HG03064 (cell line): ENCODE data around the gene SPEM3.

Source experiments
- ATAC-seq: cut with Tn5 transposase; IDR thresholded peaks from one replicate; pipeline ENCODE4 v1.9.1; 2021; ENCODE audit warnings: low read depth; ENCODE audit not compliant: unreplicated experiment

The SPEM3 gene

DNA sequence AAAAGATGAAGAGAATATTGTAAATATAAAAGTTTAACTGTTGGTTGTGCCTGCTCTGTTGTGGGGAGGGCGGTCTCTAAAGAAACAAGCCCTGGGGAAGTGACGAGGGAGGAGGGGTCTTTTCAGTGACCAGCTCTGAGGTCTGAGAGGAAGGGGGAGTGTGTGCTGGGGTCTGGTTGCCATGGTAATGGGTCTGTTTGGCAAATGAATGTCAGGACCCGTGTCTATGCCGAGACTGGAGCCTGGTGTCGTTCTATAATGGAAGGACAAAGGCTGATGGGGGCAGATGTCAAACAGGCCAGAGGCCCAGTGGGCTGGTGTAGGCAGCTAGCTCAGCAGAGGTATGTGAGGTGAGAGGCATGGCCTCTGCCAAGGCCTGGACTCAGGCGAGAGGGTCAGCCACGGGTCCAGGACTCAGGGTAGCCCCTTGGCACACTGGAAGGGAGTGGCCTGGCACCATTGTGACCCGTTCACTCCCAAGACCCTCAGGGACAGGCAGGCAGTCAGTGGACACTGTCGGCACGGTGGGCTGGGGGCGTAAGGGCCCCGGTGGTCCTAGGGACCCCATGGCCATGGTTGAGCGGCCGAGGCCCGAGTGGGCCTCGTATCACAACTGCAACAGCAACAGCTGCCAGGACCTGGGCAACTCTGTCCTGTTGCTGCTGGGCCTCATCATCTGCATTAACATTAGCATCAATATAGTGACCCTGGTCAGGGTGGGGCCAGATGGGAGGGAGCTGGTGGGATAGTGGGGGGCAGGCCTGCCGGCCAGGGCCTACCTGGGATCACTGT, 8.6 kb upstream of the SPEM3 start, which contains the start of gene SPEM1:
Gene SPEM1 (plus strand): TSS at position 506 of the 792 bp plus-strand sequence. CDS start 61 bp downstream, at position 567.
- ATAC-seq: no peak

DNA sequence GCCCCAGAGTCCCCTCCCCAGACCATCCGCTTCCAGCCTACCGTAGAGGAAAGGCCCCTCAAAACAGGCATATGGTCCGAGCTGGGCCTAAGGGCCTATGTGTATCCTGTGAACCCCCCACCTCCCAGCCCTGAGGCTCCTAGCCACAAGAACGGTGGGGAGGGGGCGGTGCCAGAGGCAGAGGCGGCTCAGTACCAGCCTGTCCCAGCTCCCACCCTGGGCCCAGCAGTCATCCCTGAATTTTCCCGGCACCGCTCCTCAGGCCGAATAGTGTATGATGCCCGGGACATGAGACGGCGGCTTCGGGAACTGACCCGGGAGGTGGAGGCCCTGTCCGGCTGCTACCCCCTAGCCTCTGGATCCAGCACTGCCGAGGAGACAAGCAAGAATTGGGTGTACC, 7.5 kb upstream of the SPEM3 start:
- no peak for ATAC-seq

DNA sequence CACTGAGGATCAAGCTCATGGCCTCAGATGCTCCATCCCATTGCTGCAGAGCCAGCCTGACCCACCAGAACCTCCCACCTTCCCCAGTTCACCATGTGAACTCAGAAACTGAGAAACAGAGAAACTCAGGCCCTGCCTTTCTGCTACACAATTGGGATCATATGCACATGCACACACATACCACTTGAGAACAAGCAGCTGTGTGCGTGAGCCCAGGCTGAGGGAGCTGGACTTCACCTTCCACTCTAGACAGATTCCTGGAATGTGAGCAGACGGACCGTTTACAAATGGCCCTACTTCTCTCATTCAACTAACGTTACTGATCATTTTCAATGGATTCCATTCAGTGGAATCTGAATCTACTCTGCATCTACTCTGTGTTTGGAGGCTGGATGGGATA, 5.0 kb upstream of the SPEM3 start:
- no peak for ATAC-seq

DNA sequence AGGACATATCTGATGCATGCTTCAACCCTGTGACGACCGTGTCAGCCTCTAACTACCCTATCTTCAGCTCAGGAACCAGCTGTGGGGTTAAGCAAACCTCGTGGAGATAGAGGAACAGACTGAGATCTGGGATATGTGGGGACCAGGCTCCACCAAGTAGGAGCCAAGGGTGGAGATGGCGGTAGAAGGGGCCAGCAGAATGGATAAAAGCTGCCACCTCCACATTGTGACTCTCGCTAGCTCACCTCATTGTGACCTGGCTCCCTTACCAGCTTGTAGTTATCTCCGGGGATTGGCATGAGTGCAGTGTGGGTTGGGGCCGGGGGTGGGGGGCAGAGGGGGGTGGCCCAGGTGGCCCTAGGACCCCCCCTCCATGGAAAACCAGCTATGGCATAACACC, 3.3 kb upstream of the SPEM3 start, which contains the start of gene SPEM2:
Gene SPEM2 (plus strand): TSS at position 301 of the 400 bp plus-strand sequence. CDS start 73 bp downstream, at position 374.
- no peak for ATAC-seq

DNA sequence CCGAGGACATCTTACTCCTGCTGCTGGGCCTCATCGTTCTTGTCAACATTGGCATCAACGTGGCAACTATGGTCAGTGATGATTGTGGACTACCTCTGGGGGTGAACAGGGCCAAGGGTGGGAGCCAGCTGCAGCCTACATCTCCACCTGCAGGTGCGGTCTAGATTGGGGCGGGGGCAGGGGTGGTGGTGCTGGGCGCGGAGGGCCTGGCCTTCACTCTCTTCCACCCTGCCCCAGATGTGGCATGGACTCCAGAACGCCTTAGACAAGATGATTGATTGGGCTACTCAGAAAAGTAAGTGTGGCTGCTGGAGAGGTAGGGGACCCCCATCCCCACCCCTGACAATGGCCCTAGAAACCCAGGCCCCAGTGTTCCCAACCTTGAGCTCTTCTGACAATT, 2.9 kb upstream of the SPEM3 start:
- ATAC-seq: no peak

DNA sequence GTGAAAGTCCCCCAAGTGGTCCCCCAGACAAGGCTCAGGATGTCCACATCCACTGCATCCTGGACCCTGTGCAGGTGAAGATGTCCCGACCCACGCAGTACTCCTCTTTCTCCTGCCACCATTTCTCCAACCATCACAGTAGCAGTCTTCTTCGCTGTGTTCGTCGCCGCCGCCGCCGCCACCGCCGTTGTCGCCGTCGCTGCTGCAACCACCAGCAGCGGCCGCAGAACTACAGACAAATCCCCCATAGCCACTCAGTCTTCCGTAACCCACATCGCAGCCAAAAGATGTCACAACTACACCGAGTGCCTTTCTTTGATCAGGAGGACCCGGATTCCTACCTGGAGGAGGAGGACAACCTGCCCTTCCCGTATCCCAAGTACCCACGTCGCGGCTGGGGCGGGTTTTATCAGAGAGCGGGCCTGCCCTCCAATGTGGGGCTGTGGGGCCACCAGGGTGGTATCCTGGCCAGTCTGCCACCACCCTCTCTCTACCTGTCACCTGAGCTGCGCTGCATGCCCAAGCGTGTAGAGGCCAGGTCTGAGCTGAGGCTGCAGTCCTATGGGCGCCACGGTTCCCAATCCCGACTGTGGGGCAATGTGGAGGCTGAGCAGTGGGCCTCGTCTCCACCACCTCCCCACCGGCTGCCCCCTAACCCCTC, 2.3 kb upstream of the SPEM3 start:
- no peak for ATAC-seq

DNA sequence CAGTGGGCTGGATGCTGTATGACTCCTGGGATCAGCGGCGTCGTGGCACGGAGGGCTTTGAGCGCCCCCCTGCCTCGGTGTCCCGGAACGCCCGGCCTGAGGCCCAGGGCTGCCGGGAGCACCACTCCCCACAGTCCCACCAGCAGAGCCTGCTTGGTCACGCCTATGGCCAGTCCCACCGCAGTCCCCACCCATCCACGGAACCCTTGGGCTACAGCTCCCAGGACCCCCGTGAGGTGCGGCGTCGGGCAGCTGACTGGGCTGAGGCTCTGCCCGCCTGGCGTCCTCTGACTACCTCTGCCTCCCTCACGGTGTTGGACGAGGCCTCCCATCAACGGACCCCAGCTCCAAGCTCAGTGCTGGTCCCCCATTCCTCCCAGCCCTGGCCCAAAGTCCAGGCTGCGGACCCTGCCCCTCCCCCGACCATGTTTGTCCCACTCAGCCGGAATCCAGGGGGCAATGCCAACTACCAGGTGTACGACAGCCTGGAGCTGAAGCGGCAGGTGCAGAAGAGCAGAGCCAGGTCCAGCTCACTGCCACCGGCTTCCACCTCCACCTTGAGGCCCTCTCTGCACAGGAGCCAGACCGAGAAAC, 1.7 kb upstream of the SPEM3 start:
- no peak for ATAC-seq

DNA sequence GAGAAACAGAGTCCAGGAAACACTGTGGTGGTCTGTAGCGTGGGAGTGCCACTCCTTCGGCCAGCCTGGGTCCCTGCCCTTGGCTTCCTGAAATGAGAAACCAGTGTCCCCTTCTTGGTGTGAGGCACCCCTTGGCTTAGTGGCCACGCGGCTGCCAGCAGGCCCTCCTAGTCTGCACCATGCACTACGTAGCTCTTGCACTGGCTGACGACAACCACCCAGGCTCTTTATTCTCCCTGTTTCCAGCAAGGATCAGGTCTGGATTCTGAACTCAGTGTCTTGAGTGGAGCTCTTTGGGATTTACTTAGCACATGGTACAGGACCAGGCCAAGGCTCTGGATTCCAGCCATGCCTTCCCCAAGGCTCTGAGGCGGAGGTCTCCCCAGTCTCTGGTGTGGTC, 1.1 kb upstream of the SPEM3 start:
- ATAC-seq: no peak

DNA sequence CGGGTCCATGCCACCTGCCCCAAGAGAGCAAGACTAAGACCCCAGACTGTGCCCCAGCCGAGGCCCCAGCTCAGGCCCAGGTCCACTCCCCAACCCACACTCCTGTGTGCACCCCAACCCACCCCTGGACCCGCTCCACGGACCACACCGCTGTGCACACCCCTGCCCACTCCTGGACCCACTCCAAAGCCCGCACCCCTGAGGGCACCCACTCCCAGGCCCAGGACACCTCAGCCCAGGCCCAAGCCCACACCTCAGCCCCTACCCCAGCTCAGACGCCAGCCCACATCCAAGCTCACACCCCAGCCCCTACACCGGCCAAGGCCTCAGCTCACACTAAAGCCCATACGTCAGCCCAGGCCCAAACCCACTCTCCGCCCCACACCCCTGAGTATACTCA, 1.1 kb downstream of the SPEM3 start:
- ATAC-seq: no peak

DNA sequence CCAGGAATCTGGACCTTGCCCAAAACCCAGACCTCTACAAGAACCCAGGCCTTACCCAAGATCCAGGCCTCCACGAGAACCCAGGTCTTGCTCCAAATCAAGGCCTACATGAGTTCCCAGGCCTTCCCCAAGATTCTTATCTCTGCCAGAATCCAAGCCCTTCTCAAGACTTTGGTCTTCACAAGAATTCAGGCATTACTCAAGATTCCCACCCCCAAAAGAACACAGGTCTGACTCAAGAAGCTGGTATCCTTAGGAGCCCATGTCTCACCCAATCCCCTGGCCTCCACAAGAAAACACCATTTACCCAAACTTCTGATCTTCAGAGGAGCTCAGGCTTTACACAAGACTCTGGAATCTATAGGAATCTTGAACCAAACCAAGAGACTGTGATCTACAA, 2.6 kb downstream of the SPEM3 start:
- no peak for ATAC-seq

DNA sequence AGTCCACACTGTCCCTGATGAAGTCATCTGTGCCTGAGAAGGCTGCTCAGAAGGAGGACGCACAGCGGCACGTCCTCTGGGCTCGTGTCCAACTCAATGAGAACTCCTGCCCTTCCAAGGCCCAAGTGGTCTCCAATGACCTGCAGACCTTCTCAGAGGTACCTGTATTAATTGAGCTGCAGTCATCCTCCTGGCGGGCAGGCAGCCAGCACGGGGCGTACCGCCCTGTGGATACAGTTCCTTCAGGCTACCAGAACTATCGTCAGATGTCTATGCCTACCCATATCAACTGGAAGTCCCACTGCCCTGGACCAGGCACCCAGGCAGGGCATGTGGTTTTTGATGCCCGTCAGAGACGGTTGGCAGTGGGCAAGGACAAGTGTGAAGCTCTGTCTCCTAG, 3.6 kb downstream of the SPEM3 start:
- no peak for ATAC-seq

DNA sequence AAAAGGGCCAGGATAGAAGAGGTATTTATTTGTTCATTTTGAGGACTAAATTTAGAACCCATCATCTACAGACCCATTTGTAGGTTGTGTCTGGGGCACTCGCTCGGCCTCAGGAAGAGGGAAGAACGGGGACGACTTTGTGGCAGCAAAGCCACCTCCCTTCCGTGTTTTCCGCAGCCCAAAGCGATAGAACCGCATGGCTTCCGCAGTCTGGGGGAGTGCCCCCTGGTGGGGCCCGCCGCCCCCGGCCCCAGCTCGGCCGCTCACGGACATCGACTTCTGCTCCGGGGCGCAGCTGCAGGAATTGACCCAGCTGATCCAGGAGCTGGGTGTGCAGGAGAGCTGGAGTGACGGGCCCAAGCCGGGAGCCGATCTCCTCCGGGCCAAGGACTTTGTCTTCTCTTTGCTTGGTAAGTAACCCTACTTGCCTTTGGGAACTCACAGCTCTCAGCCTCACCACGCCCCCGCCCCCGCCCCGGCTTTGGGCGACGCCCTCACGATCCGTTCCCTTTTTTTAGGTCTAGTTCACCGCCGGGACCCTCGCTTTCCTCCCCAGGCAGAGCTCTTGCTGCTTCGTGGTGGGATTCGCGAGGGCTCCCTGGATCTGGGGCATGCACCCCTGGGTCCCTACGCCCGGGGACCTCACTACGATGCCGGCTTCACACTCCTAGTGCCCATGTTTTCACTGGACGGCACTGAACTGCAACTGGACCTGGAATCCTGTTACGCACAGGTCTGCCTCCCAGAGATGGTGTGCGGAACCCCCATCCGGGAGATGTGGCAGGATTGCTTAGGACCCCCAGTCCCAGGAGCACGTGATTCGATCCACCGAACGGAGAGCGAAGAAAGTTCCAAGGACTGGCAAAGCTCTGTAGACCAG, 7.3 kb downstream of the SPEM3 start:
- peak; percentile 9 for ATAC-seq

DNA sequence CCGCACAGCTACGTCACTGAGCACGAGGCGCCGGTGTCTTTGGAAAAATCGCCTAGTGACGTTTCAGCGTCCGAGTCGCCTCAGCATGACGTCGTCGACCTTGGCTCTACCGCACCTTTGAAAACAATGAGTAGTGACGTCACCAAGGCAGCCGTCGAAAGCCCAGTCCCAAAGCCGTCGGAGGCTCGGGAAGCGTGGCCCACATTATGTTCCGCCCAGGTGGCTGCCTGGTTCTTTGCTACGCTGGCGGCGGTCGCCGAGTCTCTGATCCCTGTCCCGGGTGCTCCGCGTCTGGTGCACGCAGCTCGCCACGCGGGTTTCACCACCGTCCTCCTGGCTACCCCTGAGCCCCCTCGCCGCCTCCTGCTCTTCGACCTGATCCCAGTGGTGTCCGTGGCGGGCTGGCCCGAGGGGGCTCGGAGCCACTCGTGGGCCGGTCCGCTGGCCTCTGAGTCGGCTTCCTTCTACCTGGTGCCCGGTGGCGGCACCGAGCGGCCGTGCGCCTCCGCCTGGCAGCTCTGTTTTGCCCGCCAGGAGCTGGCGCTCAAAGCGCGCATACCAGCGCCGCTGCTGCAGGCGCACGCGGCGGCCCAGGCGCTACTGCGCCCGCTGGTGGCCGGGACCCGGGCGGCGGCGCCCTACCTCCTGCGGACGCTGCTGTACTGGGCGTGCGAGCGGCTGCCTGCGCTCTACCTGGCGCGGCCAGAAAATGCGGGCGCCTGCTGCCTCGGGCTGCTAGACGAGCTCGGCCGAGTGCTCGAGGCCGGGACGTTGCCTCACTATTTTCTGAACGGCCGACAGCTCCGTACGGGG, 8.1 kb downstream of the SPEM3 start:
- no peak for ATAC-seq

DNA sequence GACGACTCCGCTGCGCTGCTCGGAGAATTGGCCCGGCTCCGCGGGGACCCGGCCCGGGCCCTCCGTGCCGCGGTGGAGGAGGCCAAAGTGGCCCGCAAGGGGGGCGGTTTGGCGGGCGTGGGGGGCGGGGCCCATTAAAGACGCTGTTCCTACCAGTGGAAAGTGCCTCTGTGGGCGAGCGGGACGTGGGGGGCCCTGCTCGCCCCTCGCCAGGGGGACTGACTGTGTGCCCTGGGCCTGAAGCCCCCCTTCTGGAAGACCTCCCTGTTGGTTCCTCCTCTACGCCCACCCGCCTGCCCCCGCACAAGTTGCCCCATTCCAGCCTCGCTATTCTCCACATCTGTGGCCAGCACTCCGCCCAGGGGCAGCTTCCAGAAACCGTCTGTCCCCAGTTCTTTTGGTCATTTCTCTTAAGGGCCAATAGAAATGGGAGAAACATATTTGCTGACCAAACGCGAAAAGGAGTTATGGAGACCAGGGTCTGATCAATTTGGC, 8.8 kb downstream of the SPEM3 start:
- no peak for ATAC-seq

DNA sequence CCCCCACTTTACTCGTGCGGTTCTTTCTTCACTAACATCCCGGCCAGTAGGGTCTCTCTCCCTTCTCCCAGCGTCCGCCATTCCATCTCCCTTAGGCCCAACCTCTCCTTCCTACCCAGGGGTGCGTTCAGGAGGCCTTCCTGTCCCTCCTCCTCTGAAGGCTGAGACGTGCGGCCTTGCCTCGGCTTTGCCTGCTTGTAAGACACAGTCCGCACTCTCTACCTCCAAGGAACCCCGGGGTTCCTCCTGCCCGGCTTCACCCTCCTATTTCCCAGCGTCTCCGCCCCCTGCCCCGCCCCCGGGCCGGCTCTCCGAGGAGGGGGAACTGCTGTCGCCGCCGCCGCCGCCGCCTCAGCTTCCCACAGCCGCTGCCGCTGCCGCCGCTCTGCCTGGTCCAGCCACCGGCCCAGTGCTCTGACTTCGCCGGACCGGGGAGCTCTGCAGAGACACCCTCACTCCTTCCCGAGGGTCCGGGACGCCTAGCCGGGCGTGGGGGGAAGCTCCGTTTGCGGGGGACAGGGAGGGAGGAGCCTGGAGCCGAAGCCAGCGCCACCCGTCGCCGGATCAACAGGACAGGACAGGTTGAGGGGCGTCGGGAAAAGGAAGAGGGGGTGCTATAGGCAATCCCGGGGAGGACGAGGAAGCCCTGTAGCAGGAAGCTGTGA, 9.4 kb downstream of the SPEM3 start:
- ATAC-seq: no peak

DNA sequence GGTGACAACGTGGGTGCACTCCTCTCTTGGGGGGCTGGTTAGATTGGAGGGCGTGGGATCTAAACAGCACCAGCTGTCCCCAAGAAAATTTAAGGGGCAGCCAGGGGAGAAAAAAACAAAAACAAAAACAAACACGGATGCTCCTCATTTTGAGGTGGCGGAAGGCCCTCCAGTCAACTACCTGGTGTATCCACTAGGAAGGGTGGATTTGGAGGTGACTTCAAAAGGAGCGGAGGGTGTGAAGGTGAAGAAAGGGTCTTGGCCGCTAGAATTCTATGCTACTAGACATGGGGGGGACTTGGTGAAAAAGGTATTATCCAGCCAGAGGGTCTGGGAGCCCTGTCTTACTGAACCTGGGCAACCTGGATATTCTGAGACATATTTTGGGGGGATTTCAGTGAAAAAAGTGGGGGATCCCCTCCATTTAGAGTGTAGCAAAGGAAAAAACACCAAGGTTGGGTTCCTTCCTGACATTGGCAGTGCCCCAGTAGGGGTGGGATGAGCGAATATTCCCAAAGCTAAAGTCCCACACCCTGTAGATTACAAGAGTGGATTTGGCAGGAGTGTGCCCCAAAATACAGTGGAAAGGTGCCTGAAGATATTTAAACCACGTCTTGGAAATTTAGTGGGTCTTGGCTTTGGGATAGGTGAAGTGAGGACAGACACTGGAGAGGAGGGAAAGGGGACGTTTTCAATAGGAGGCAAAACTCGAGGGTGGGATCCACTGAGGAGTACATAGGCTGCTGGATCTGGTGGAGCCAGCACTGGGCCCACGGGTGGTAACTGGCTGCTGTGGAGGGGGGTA, 10.2 kb downstream of the SPEM3 start:
- no peak for ATAC-seq

DNA sequence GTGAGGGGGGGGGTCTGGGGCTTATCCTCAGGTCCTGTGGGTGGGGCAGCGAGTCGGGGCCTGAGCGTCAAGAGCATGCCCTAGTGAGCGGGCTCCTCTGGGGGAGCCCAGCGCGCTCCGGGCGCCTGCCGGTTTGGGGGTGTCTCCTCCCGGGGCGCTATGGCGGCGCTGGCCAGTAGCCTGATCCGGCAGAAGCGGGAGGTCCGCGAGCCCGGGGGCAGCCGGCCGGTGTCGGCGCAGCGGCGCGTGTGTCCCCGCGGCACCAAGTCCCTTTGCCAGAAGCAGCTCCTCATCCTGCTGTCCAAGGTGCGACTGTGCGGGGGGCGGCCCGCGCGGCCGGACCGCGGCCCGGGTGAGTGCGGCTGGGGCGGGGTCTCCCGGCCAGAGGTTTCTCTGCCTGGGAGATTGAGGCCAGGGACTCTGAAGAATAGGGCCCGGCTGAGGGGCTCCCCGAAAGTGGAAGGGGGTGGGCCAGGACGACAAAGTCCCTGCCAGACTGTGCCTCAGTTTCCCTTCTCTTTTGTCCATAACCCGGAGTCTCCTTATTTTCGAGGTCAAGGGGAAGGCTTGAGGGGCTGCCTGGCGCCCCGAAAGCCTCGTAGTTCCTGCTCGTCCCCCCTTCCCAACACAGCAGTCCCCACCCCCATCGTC, 10.9 kb downstream of the SPEM3 start, which contains the start of gene FGF11:
Gene FGF11 (plus strand): TSS at position 51 of the 651 bp plus-strand sequence. CDS start 109 bp downstream, at position 160.
- no peak for ATAC-seq
